Duodenal mucosa (tissue), 2 donors: Measurements from ENCODE around the gene LGALS7B.
A peak's percentile ranks its signal among the peaks of the same experiment; 100 is the strongest.
"Not testable (repeated sequence)": the region's sequence is repeated elsewhere in the genome, so short reads cannot be mapped to it uniquely, and the experiment has no call there.

Experiments used
- H3K27ac ChIP-seq: one replicate; pipeline ENCODE4 v1.7.0; 2013; ENCODE audit warnings: low read depth, low read length
- H3K27me3 ChIP-seq, 2 donors: one replicate each; pipeline ENCODE4 v1.7.0; 2013; ENCODE audit warnings: low read length in 2 of 2, control low read depth in 1 of 2; ENCODE audit not compliant: insufficient read depth in 2 of 2, control insufficient read depth in 1 of 2
- H3K36me3 ChIP-seq, 2 donors: one replicate each; pipeline ENCODE4 v1.7.0; 2013; ENCODE audit warnings: low read length in 2 of 2, control low read depth in 1 of 2; ENCODE audit not compliant: insufficient read depth in 2 of 2, control insufficient read depth in 1 of 2
- H3K4me1 ChIP-seq, 2 donors: one replicate each; pipeline ENCODE4 v1.7.0; 2013; ENCODE audit warnings: low read length in 2 of 2, control low read depth in 1 of 2; ENCODE audit not compliant: insufficient read depth in 2 of 2, control insufficient read depth in 1 of 2
- H3K4me3 ChIP-seq, 2 donors: one replicate each; pipeline ENCODE4 v1.7.0; 2013; ENCODE audit warnings: low read length in 2 of 2, low read depth in 1 of 2
- H3K9ac ChIP-seq, 2 donors: one replicate each; pipeline ENCODE4 v1.7.0; 2013; ENCODE audit warnings: low read length in 2 of 2, low read depth in 1 of 2
- H3K9me3 ChIP-seq, 2 donors: one replicate each; pipeline ENCODE4 v1.7.0; 2013; ENCODE audit warnings: low read length in 2 of 2, control low read depth in 1 of 2; ENCODE audit not compliant: control insufficient read depth in 1 of 2

The LGALS7B gene

GRCh38 chr19:38744874-38745273, 44.1 kb upstream of the LGALS7B start:
- Histone ChIP-seq H3K9me3 (no peaks in the 10 kb centered on the region), H3K4me1 (no peaks in the 10 kb centered on the region), H3K4me3 (no peak overlapping the region), H3K9ac (no peak overlapping the region), H3K27me3 (no peaks in the 10 kb centered on the region), H3K36me3 (no peaks in the 10 kb centered on the region), H3K27ac (no peak overlapping the region)

- no peaks in the 10 kb centered on the region for H3K9me3 ChIP-seq
- H3K4me1 ChIP-seq = no peaks in the 10 kb centered on the region
- no peak overlapping the region for H3K4me3 ChIP-seq
- H3K27ac ChIP-seq = no peak overlapping the region
- no peak overlapping the region for H3K9ac ChIP-seq
- H3K27me3 ChIP-seq = no peaks in the 10 kb centered on the region
- no peaks in the 10 kb centered on the region for H3K36me3 ChIP-seq
Observed at GRCh38 chr19:38745316-38745715, 43.7 kb upstream of the LGALS7B start.

- not testable (repeated sequence) for H3K36me3 ChIP-seq, H3K27ac ChIP-seq, H3K27me3 ChIP-seq, H3K9me3 ChIP-seq, H3K4me3 ChIP-seq, H3K9ac ChIP-seq, H3K4me1 ChIP-seq
Observed at GRCh38 chr19:38753783-38754182, 35.2 kb upstream of the LGALS7B start.

GRCh38 chr19:38754196-38754595, 34.8 kb upstream of the LGALS7B start:
- not testable (repeated sequence) for H3K9ac ChIP-seq, H3K4me1 ChIP-seq, H3K36me3 ChIP-seq, H3K27ac ChIP-seq, H3K9me3 ChIP-seq, H3K4me3 ChIP-seq, H3K27me3 ChIP-seq

- Histone ChIP-seq H3K4me1 (peaks cover 3 to 4% of the 10 kb centered on the region in 2 donors), H3K36me3 (no peaks in the 10 kb centered on the region), H3K4me3 (no peak overlapping the region), H3K27me3 (no peaks in the 10 kb centered on the region), H3K27ac (peak overlapping the region; percentile 50), H3K9me3 (no peaks in the 10 kb centered on the region), H3K9ac (peak overlapping the region in 1 of 2 donors; percentile 32)
Observed at GRCh38 chr19:38759590-38760003, 29.4 kb upstream of the LGALS7B start.

GRCh38 chr19:38760805-38761517, 28.0 kb upstream of the LGALS7B start:
- not testable (repeated sequence) for H3K36me3 ChIP-seq, H3K9me3 ChIP-seq, H3K4me3 ChIP-seq, H3K4me1 ChIP-seq, H3K27me3 ChIP-seq, H3K9ac ChIP-seq, H3K27ac ChIP-seq

- not testable (repeated sequence) for H3K4me1 ChIP-seq, H3K27ac ChIP-seq, H3K4me3 ChIP-seq, H3K36me3 ChIP-seq, H3K27me3 ChIP-seq, H3K9me3 ChIP-seq, H3K9ac ChIP-seq
Observed at GRCh38 chr19:38761884-38762389, 27.1 kb upstream of the LGALS7B start.

- Histone ChIP-seq H3K9me3 (no peaks in the 10 kb centered on the region), H3K27me3 (no peaks in the 10 kb centered on the region), H3K4me1 (peaks cover 3 to 4% of the 10 kb centered on the region in 2 donors), H3K36me3 (no peaks in the 10 kb centered on the region), H3K27ac (no peak overlapping the region), H3K4me3 (no peak overlapping the region), H3K9ac (no peak overlapping the region)
Observed at GRCh38 chr19:38763795-38764220, 25.2 kb upstream of the LGALS7B start.

GRCh38 chr19:38765214-38765613, 23.8 kb upstream of the LGALS7B start:
- H3K9me3 ChIP-seq = no peaks in the 10 kb centered on the region
- no peaks in the 10 kb centered on the region for H3K27me3 ChIP-seq
- H3K4me1 ChIP-seq = peaks cover 0 to 6% of the 10 kb centered on the region in 2 donors
- H3K36me3 ChIP-seq = no peaks in the 10 kb centered on the region
- no peak overlapping the region for H3K4me3 ChIP-seq
- no peak overlapping the region for H3K9ac ChIP-seq
- no peak overlapping the region for H3K27ac ChIP-seq

GRCh38 chr19:38766276-38767047, 22.5 kb upstream of the LGALS7B start:
- Histone ChIP-seq H3K36me3 (no peaks in the 10 kb centered on the region), H3K9me3 (no peaks in the 10 kb centered on the region), H3K27me3 (no peaks in the 10 kb centered on the region), H3K9ac (no peak overlapping the region), H3K4me3 (no peak overlapping the region), H3K27ac (no peak overlapping the region), H3K4me1 (peaks cover 0 to 6% of the 10 kb centered on the region in 2 donors)
